ENCODE measurements around the gene SCN4B.

SCN4B gene

GRCh38 chr11:118104491-118104890, 48.1 kb downstream of the SCN4B start:
- TF ChIP-seq CTCF (conservative IDR thresholded peaks at IDR 0.05), result no peak
- H3K27ac ChIP-seq, result no peak overlapping the region

- H3K27ac ChIP-seq, result no peak overlapping the region
- no peak for TF ChIP-seq CTCF (conservative IDR thresholded peaks at IDR 0.05)
These were observed 49.8 kb downstream of the SCN4B start for GRCh38 chr11:118102721-118103261.

- H3K27ac ChIP-seq, result no peak overlapping the region
- TF ChIP-seq CTCF (conservative IDR thresholded peaks at IDR 0.05), result no peak
These were observed 51.9 kb downstream of the SCN4B start for GRCh38 chr11:118100691-118101232.

GRCh38 chr11:118099838-118100556, 52.6 kb downstream of the SCN4B start:
- TF ChIP-seq CTCF (conservative IDR thresholded peaks at IDR 0.05), result no peak
- no peak overlapping the region for H3K27ac ChIP-seq

- H3K27ac ChIP-seq, result no peak overlapping the region
- no peak for TF ChIP-seq CTCF (conservative IDR thresholded peaks at IDR 0.05)
These were observed 53.4 kb downstream of the SCN4B start for GRCh38 chr11:118098996-118099837.

- TF ChIP-seq CTCF (conservative IDR thresholded peaks at IDR 0.05), result no peak
- no peak overlapping the region for H3K27ac ChIP-seq
These were observed 56.7 kb downstream of the SCN4B start for GRCh38 chr11:118095967-118096367.

- H3K27ac ChIP-seq, result no peak overlapping the region
- TF ChIP-seq CTCF (conservative IDR thresholded peaks at IDR 0.05), result no peak
These were observed 57.1 kb downstream of the SCN4B start for GRCh38 chr11:118095493-118095892.
